ENCODE measurements around the gene CSGALNACT2.
A peak's percentile ranks its signal among the peaks of the same experiment; 100 is the strongest.
"Not testable (repeated sequence)": the region's sequence is repeated elsewhere in the genome, so short reads cannot be mapped to it uniquely, and the experiment has no call there.

The CSGALNACT2 gene, protein sequence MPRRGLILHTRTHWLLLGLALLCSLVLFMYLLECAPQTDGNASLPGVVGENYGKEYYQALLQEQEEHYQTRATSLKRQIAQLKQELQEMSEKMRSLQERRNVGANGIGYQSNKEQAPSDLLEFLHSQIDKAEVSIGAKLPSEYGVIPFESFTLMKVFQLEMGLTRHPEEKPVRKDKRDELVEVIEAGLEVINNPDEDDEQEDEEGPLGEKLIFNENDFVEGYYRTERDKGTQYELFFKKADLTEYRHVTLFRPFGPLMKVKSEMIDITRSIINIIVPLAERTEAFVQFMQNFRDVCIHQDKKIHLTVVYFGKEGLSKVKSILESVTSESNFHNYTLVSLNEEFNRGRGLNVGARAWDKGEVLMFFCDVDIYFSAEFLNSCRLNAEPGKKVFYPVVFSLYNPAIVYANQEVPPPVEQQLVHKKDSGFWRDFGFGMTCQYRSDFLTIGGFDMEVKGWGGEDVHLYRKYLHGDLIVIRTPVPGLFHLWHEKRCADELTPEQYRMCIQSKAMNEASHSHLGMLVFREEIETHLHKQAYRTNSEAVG

DNA sequence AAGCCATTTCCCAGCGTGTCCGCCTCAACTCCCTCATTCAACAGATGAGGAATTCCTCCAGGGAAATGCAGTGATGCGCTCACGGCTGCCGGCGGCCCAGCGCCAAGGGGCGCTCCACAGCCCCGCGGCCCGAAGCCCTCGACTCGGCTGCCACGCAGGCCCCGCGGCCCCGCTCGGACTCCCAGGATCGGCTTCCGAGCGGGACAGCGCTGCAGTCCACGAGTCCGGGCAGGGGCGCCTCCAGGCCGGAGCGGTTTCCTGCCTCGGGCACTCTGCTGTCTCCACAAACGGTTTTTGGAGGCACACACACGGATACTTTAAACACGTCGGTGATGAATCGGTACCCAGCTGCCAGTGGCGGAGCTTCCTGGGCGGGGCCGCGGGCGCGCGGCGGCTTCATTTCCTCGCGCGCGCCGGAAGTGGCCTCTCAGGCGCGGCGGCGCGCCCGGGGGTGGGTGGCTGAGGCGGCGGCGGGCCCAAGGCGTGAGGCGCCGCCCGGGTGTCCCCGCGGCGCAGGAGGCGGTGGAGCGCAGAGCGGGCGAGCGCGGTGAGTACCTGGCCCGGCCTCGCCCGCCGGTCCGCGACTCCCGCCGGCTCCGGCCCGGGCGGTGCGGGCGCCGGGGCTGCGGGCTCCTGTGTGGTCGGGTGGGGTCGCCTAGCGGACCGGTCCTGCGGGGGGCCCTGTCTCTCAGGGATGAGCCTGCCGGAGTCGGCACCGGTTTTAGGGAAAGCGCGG is at the start of gene CSGALNACT2:
Gene CSGALNACT2 (plus strand): TSS at position 425 of the 736 bp plus-strand sequence. CDS start 16,705 bp downstream, outside the sequence.
- peak; percentile 74 to 83 for DNase-seq (ENCODE audit: low read depth in 2 of 2)

DNA sequence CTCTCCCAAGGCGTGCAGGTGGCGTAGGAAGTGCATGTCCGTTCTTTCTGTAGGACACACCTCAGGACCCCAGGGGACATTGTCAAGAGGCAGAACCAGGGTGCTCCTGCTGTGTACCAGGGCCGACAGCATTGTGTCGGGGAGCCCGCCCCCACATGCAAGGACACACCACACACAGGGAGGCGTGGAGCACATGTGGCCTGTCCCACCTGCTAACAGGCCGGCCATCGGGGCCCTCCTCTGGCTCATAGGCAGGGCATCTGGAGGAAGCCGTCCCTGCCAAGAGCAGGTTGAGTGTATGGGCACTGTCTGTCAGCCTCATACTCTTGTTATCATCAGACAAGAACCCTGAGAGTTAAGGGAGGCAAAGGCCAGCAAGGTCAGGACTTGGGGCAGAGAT is 48.7 kb upstream of the CSGALNACT2 start:
- DNase-seq (ENCODE audit: low read depth in 2 of 2) = no peak

GRCh38 chr10:43090188-43090587 is 48.1 kb upstream of the CSGALNACT2 start:
- DNase-seq (ENCODE audit: low read depth in 2 of 2) = no peak

DNA sequence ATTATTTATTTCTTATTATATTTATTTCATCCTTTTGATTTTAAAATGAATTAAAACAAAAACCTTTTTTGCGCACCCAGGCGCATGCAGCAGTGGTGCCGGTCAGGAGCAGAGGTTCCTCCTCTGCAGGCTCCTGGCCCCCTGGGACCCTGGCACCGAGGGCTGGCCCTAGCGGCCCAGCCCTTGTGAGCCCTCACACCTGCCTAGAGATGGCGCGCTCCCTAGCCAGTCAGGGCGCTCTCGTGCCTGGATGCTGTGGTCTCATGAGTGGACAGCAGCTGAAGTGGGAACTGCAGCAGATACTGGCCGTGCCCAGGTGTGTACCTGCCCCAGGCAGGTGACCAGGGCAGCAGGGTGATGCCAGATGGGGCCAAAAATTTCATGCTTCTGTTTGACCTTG is 47.6 kb upstream of the CSGALNACT2 start:
- no peak for DNase-seq (ENCODE audit: low read depth in 2 of 2)

DNA sequence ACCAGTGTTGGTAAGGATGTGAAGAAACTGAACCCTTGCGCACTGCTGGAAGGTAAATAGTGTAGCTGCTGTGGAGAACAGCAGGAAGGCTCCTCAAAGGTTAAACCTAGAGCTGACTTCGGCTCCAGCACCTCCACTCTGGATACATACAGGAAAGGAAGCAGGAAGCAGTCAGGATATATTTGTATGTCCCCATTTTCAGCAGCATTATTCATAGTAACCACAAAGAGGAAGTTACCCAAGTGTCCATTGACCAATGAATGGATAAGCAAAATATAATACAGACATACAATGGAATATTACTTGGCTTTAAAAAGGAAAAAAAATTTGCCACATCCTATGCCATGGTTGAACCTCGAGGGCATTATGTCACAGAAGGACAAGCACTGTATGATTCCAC is 46.4 kb upstream of the CSGALNACT2 start:
- no peak for DNase-seq (ENCODE audit: low read depth in 2 of 2)

DNA sequence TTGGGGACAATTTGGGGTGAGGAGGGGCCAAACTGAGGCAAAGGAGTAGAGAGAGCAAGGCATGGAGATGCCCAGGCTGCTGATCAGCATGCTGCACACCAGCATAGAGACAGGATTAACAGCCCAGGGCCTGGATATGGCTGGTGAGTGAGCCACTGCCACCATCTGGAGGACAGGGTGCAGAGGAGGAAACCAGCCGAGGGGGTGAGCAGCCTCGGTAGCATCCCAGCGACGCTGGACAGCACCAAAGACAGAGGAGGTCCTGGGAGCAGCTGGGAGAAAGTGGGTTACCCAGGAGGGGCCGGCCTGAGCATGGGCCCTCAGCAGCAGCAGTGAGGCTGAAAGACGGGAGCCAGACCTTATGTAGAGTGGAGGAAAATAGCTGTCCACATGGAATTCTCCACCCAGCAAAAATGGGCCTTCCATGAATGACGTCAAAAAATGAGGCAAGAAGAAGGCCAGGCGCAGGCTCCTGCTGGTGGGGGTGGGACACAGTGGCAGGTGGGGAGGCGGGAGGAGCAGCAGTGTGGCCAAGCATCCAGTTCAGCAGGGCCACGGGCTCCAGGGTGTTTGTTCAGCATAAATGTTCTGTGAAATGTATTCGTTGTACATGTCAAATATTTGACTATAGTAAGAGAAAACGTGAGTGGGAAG is 44.7 kb upstream of the CSGALNACT2 start:
- DNase-seq (ENCODE audit: low read depth in 2 of 2) = no peak

DNA sequence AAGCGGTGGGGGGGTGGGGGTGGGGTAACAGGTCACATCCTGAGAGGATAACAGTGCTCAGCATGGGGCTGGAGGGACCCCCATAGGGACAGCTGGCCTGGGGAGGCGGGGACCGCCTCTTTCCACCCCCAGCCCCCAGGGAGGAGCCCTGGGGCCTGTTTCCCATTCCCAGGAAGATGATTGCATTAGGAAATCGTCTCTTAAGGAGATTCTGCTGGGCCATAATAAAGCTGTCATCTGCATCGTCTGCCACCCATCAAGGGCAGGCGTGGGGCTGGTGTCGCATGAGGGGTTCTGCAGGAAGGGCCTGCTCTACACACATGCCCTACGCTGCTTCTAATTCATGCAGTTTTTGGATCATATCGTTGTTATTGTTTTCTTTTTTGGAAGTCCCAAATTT is 44.2 kb upstream of the CSGALNACT2 start:
- DNase-seq (ENCODE audit: low read depth in 2 of 2) = no peak

GRCh38 chr10:43099339-43099738 is 38.9 kb upstream of the CSGALNACT2 start:
- not testable (repeated sequence) for DNase-seq (ENCODE audit: low read depth in 2 of 2)

DNA sequence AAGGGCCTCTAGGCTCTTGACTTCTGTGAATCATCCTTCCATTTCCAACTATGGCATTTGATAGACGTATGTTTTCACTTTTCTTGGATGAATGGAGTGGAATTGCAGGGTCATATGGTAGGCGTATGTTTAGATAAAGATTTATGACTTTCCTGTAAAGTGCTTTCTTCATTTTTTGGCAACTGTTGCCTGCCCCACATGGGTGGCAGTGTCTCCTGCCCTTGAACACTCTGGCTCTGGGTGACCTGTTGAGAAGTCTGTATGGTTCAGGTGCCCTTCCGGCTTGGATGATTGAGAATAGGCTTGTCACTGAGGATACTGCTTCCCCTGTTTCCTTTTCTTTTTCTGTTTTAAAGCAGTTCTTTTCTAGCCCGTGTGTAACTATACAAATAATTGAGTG is 38.3 kb upstream of the CSGALNACT2 start:
- no peak for DNase-seq (ENCODE audit: low read depth in 2 of 2)

- DNase-seq (ENCODE audit: low read depth in 2 of 2) = no peak
Measured at GRCh38 chr10:43100366-43100765, 37.9 kb upstream of the CSGALNACT2 start.

DNA sequence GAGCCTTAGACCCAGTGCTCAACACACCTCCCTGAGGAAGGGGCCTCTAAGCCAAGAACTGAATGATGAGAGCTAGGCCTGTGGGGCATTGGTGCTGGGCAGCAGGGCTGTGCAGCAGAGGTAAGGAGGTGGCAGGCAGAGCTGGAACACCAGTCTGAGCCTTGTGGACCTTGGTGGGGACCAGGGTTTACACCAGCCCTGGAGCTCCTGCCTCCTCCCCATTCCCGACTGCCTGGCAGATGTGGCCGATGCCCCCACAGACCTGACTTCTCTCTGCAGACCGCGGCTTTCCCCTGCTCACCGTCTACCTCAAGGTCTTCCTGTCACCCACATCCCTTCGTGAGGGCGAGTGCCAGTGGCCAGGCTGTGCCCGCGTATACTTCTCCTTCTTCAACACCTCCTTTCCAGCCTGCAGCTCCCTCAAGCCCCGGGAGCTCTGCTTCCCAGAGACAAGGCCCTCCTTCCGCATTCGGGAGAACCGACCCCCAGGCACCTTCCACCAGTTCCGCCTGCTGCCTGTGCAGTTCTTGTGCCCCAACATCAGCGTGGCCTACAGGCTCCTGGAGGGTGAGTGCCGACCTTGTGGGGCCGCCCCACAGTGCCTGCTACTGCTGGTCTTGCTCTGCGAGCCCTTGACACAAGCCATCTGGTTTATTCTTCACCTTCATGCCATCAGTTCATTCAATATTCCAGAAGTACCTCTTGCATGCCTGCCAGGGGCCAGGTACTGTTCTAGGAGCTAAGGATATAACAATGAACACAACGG is 36.0 kb upstream of the CSGALNACT2 start:
- DNase-seq (ENCODE audit: low read depth in 2 of 2) = no peak

DNA sequence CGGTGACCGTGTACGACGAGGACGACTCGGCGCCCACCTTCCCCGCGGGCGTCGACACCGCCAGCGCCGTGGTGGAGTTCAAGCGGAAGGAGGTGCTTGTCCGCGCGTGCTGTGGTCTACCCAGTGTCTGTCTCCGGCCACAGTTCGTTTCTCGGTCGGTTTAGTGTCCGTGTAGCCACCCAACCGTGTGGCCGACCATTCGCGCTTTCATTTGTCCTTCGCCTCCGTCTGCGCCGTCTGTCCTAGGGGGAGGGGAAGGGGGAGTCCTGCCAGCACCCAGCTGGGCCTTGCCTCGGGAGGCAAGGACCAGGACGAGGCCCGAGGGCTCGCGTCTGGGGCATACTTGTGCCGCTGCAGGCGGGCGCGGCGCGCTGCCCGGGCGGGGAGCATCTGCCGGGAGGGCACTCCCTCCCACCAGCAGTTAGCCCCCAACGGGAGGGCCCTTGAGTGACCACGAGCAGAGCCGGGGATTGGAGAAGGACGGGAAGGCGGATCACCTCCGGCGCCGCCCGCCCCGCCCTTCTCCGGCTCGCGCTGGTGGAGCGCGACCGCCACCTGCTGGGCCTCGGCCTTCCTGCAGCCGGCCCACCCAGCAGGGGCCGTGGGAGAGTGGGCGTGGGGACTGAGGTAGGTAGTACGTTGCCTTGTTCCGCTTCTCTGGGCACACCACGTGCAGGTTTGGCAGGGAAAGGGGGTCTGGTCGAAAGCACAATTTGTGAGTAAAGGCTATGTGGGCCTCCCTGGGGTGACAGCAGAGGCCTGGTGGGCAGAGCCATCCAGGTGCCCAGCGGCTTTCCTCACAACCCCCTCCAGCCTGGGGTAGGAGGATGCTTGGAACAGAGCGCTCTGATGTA is 32.9 kb upstream of the CSGALNACT2 start:
- peak; percentile 45 to 60 for DNase-seq (ENCODE audit: low read depth in 2 of 2)

DNA sequence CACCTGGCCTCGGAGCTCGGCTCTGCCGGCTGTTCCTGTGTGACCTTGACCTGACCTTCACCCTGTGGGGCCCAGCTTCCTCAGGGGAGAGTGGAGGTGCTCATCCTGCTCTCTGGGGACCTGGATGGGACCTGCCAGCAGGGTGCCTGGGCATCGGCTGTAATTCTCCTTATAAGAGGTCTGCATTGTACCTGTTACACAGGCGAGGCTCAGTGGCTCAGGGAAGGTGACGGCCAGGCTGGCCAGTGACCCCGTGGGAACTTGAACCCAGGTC is 32.4 kb upstream of the CSGALNACT2 start:
- no peak for DNase-seq (ENCODE audit: low read depth in 2 of 2)

- no peak for DNase-seq (ENCODE audit: low read depth in 2 of 2)
Measured at GRCh38 chr10:43106256-43107091, 31.8 kb upstream of the CSGALNACT2 start.

GRCh38 chr10:43108951-43109350 is 29.3 kb upstream of the CSGALNACT2 start:
- DNase-seq (ENCODE audit: low read depth in 2 of 2) = no peak

DNA sequence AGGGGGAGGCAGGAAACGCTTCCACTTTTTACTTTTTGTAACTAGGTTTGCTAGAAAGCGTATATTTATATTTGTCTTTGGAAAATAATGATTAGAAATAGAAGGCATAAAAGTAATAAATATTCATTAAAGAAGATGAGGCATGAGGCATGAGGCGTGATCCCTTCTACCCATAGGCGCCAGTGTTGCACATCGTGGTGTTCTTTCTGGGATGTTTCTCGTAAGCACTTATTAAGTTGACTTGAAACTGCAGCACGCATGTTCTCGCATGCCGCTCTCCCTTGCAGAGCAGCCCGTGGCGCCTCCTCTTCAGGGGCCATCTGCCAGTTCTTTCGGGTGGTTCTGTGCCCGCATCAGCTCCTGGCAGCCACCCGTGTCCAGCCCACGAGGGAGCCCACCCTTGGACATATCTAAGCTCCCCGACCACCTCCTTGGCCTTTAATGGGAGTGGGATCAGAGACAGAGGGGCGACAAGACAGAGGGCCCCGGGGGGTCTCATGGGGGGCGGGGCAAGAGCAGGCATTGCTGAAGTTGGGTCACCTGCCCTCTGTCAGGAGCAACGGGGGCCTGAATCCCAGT is 28.5 kb upstream of the CSGALNACT2 start:
- no peak for DNase-seq (ENCODE audit: low read depth in 2 of 2)

DNA sequence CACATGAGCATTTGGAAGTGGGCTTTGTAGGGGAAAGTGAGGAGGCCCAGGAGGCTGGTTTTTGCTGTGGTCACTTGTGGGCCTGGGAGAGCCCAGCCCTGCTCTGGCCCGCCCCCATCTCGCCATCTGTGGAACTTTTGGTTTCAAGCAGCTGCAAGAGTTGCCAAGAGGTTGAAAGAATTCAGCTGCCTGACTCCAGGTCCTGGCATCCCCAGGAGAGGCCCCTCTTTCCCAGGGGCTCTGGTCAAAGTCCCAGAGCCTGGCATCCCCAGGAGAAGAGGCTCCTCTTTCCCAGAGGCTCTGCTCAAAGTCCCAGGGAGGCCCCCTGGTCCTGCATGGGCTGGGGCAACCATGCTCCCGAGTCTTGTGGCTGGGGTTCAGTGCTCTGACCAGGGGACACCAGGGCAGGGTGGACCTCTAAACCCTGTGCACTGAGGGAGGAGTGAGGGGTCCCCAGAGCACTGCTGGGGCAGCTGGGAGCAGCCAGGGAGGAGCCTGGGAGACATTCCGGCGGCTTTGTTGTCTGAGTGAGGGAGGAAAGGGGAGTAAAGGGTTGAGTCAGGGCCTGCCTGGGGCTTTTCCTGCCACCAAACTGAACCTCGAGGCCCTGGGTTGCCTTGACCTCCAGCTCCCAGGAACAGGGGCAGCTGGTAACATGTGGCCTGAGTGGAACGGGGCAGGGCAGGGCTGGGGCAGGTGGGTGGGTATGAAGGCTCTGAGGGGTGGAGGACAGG is 27.7 kb upstream of the CSGALNACT2 start:
- no peak for DNase-seq (ENCODE audit: low read depth in 2 of 2)

GRCh38 chr10:43111101-43111500 is 27.1 kb upstream of the CSGALNACT2 start:
- DNase-seq (ENCODE audit: low read depth in 2 of 2) = no peak
